Ishikawa (cell line): ENCODE results near the gene CRPPA.

Experiments
- CEBPB ChIP-seq: IDR thresholded peaks from 2 replicates; pipeline ENCODE4 v1.6.1; 2012
- CREB1 ChIP-seq: IDR thresholded peaks from 2 replicates; pipeline ENCODE4 v1.6.1; 2012; ENCODE audit warnings: low read depth
- EGR1 ChIP-seq: IDR thresholded peaks from 2 replicates; pipeline ENCODE4 v1.6.1; 2012
- EP300 ChIP-seq: IDR thresholded peaks from 2 replicates; pipeline ENCODE4 v1.6.1; 2012; ENCODE audit warnings: borderline replicate concordance
- FOXM1 ChIP-seq: IDR thresholded peaks from 2 replicates; pipeline ENCODE4 v1.6.1; 2012; ENCODE audit warnings: low read depth, borderline replicate concordance
- NFIC ChIP-seq: IDR thresholded peaks from 2 replicates; pipeline ENCODE4 v1.6.1; 2012
- RAD21 ChIP-seq: IDR thresholded peaks from 2 replicates; pipeline ENCODE4 v1.6.1; 2012; ENCODE audit warnings: low read depth
- TAF1 ChIP-seq: IDR thresholded peaks from 2 replicates; pipeline ENCODE4 v1.6.1; 2012; ENCODE audit warnings: low read depth, mild to moderate bottlenecking
- TCF12 ChIP-seq: IDR thresholded peaks from 2 replicates; pipeline ENCODE4 v1.6.1; 2012; ENCODE audit warnings: low read depth
- TEAD4 ChIP-seq: IDR thresholded peaks from 2 replicates; pipeline ENCODE4 v1.6.1; 2012
- YY1 ChIP-seq: IDR thresholded peaks from 2 replicates; pipeline ENCODE4 v1.6.1; 2012; ENCODE audit warnings: low read depth
- ZBTB7A ChIP-seq: IDR thresholded peaks from 2 replicates; pipeline ENCODE4 v1.6.1; 2012; ENCODE audit warnings: low read depth
- TF ChIP-seq, protein P1 (sequence below): IDR thresholded peaks from 2 replicates; pipeline ENCODE4 v1.6.1; 2012
- TF ChIP-seq, protein P2 (sequence below): IDR thresholded peaks from 2 replicates; pipeline ENCODE4 v1.6.1; 2012
- TF ChIP-seq, protein P3 (sequence below): IDR thresholded peaks from 2 replicates; pipeline ENCODE4 v1.6.1; 2012; ENCODE audit warnings: low read depth, mild to moderate bottlenecking

Gene CRPPA

DNA sequence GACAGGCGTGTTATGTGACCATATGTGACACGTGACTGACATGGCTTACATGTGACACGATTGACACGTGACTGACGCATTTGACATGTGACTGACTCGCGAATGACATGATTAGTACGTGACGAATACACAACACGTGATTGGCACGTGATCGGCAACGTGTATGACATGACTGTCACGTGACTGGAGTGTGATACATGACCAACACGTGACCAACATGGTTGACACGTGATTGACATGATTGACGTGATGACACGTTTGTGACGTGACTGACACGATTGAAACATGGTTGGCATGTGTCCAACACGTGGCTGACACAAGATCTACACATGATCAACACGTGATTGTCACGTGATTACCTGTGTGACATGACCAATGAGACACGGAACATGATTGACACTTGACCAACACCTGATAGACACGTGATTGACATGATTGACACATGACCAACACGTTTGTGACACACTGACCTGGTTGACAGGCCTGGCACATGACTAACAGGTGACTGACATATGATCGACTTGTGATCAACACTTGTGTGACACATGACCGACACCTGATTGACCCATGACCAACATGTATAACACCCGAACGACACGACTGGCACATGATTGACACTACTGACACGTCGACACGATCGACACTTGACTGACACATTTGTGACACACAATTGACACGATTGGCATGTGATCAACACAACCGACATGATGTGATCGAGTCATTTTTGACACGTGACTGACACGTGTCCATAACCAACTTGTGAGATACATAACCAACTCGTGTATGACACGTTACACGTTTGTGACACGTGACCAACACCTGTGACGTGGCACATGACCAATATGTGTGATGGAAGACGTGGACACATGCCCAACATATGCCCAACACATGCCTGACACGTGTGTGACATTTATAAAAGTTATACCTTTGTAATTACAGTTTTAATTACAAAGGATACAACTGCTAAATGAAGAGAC is 21.1 kb downstream of the CRPPA start:
- TF ChIP-seq TAF1, result no peak
- TF ChIP-seq, protein P1, sequence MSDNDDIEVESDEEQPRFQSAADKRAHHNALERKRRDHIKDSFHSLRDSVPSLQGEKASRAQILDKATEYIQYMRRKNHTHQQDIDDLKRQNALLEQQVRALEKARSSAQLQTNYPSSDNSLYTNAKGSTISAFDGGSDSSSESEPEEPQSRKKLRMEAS, result no peak
- no peak for TF ChIP-seq NFIC

DNA sequence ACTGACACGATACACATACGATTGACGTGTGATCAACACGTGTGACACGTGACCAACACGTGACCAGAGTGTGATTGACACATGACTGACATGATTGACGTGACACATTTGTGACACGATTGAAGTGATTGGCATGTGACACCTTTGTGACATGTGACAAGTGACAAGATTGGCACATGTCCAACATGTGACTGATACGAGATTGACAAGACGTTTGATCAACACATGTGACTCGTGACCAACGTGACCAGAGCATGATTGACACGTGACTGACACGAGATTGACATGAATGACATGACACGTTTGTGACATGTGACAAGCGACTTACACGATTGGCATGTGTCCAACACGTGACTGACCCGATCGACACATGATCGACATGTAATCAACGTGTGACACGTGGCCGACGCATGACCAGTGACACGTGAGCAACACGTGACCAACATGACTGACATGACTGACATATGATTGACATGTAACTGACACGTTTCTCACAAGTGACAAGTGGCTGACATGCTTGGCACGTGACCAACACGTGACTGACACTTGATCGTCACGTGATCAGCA is 22.0 kb downstream of the CRPPA start:
- TF ChIP-seq TCF12 (no peak), CREB1 (no peak)
- TF ChIP-seq, protein P1, result no peak
- TF ChIP-seq, protein P2, sequence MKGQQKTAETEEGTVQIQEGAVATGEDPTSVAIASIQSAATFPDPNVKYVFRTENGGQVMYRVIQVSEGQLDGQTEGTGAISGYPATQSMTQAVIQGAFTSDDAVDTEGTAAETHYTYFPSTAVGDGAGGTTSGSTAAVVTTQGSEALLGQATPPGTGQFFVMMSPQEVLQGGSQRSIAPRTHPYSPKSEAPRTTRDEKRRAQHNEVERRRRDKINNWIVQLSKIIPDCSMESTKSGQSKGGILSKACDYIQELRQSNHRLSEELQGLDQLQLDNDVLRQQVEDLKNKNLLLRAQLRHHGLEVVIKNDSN, result no peak

DNA sequence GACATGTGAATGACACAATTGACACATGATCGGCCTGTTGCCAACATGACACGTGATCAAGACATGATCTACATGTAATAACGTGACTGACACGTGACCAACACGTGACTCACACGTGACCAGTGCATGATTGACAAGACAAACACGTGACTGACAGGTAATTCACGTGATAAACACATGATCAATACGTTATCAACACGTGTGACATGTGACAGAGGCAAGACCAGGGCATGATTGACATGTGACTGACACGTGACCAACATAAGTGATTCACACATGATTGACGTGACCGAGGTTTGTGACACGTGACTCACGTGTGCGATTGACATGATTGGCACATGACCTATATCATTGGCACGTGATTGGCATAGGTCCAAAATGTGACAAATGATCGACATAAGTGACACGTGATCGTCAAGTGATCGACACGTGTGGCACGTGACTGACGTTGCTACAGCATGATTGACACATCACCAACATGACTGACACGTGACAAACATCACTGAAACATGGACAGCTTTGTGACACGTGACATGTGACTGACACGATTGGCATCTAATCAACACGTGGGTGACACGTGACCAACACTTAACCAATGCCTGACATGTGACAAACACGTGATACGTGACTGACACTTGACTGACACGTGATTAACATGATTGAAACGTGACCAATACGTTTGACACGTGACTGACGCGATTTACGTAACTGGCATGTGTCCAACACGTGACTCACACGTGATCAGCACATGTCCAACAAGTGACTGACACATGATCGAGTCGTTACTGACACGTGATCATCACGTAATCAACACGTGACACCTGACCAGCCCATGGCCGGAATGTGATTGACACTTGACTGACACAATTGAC is 23.0 kb downstream of the CRPPA start:
- no peak for TF ChIP-seq RAD21
- no peak for TF ChIP-seq TCF12
- no peak for TF ChIP-seq EP300
- no peak for TF ChIP-seq FOXM1
- no peak for TF ChIP-seq TEAD4
- TF ChIP-seq CREB1, result no peak
- TF ChIP-seq, protein P3, sequence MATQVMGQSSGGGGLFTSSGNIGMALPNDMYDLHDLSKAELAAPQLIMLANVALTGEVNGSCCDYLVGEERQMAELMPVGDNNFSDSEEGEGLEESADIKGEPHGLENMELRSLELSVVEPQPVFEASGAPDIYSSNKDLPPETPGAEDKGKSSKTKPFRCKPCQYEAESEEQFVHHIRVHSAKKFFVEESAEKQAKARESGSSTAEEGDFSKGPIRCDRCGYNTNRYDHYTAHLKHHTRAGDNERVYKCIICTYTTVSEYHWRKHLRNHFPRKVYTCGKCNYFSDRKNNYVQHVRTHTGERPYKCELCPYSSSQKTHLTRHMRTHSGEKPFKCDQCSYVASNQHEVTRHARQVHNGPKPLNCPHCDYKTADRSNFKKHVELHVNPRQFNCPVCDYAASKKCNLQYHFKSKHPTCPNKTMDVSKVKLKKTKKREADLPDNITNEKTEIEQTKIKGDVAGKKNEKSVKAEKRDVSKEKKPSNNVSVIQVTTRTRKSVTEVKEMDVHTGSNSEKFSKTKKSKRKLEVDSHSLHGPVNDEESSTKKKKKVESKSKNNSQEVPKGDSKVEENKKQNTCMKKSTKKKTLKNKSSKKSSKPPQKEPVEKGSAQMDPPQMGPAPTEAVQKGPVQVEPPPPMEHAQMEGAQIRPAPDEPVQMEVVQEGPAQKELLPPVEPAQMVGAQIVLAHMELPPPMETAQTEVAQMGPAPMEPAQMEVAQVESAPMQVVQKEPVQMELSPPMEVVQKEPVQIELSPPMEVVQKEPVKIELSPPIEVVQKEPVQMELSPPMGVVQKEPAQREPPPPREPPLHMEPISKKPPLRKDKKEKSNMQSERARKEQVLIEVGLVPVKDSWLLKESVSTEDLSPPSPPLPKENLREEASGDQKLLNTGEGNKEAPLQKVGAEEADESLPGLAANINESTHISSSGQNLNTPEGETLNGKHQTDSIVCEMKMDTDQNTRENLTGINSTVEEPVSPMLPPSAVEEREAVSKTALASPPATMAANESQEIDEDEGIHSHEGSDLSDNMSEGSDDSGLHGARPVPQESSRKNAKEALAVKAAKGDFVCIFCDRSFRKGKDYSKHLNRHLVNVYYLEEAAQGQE, result no peak
- TF ChIP-seq, protein P2, result no peak
- no peak for TF ChIP-seq TAF1
- no peak for TF ChIP-seq EGR1
- TF ChIP-seq, protein P1, result no peak
- TF ChIP-seq CEBPB, result no peak
- TF ChIP-seq ZBTB7A, result no peak

DNA sequence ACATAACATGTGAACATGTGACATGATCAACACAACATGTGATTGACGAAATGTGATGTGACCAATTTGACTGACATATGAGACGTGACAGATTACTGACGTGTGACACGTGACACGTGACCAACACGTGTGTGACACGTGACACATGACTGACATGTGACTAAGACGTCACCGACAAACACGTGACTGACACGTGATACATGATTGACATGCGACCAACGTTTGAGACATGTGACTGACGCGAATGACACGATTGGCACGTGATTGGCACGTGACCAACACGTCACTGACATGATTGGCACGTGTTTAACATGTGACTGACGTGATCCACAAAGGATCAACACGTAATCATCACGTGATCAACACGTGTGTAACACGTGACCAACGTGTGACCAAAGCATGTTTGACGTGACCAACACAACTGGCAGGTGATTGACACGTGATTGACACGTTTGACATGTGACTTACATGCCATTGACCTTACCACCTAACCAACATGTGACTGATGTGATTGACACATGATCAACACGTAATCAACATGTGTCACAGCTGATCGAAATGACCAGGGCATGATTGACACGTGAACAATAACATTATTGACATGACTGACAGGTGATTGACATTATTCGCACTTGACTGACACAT is 23.7 kb downstream of the CRPPA start:
- no peak for TF ChIP-seq ZBTB7A
- no peak for TF ChIP-seq TAF1
- TF ChIP-seq TCF12, result no peak

DNA sequence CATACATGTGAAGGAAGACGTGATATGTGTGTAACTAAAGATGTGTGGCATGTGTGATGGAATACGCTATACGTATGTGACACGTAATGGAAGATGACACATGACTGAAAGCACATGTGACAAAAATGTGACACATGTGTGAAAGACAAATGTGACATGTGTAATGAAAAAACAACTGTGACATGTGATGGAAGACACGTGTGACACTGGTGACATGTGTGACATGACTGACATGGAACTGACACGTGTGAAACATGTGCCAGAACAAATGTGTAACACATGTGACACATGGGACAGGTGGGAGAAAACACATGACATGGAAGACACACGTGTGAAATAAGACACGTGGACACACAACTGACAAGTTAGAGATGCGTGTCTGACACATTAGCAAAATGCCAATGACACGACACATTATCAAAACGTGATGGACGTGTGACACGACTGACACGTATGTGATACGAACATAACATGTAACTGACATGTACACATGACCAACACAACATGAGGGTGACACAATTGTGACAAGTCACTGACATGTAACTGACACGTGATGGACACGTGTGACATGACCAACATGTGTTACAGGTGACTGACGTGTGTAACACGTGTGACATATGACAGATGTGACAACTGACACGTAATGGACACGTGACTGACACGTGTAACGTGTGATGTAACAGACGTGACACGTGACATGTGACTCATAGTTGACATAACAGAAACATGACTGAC is 24.4 kb downstream of the CRPPA start:
- TF ChIP-seq, protein P1, result no peak
- no peak for TF ChIP-seq CEBPB
- no peak for TF ChIP-seq TCF12
- no peak for TF ChIP-seq EGR1
- no peak for TF ChIP-seq TEAD4
- TF ChIP-seq FOXM1, result no peak
- TF ChIP-seq NFIC, result no peak
- no peak for TF ChIP-seq TAF1
- TF ChIP-seq ZBTB7A, result no peak
- no peak for TF ChIP-seq YY1
- TF ChIP-seq, protein P3, result no peak
- TF ChIP-seq EP300, result no peak
- TF ChIP-seq RAD21, result no peak
